IPS-18c (cell line): Measurements from ENCODE around the gene ROBO2.

ENCODE experiments used
- H3K4me3 ChIP-seq: 2 replicates; pipeline ENCODE4 v1.7.0; 2013; ENCODE audit warnings: low read depth, mild to moderate bottlenecking, low read length, moderate library complexity; ENCODE audit not compliant: insufficient read depth
- H3K9me3 ChIP-seq: one replicate; pipeline ENCODE4 v1.6.1; 2013; ENCODE audit warnings: mild to moderate bottlenecking, low read length, moderate library complexity; ENCODE audit not compliant: control insufficient read depth, insufficient read depth

The ROBO2 gene

DNA sequence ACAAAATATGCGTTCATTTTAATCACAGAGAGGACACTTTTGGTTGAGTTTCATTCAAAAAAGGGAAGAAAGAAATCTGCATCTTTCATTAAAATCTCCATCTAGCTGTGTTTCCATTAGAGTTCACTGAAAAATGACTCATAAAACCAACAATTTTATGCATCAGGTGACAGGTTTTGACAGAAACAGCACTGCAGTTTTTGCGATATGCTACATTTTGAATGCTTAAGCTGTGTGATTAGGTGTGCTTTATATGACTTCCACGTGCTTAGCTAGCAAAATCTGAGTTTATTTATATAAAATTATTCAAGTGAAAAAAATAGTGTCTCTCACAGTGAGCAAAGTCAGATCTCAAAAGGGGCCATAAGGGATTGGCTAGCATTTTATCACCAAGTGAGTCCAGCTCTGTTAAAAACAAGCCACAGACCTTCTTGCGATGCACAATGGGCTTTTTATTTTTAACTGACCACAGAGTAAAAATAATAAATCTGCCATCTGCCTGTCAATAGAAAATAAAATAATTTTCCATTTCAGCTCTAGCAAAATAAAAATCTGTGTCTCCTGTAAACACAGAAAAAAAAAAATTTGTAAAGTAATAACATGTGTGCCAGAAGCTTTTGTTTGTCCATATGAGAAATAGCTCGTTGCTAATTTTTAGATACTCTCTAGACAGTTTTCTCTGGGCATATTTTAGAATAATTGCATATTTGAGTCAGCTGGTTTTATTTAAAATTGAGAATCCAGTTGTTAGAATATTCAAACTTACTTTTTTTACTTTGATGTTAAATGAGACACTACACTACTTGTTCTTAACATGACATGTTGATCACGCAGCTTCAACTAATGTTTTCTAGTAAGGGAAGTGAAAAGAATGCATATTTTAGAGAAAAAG, 409.8 kb downstream of the ROBO2 start:
- no peak overlapping the region for H3K4me3 ChIP-seq

DNA sequence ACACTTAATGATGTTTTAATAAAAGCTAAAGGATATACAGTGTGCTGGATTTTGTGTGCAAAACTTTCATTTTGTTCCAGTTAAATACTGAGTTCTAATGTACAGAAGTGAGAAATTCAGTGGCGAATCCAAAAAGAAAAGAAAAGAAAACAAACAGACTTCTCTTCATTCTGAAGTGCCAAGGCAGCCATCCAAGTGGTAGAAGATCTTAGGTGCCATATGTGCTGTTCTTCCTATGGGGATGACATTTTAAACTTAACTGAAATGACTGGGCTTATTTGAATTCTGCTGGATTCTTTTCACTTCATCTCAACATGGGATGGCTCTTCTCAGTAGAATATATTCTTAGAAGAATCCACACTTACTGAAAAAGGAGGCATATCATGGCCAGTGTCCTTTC, 416.5 kb downstream of the ROBO2 start:
- no peaks in the 10 kb centered on the region for H3K9me3 ChIP-seq
- no peak overlapping the region for H3K4me3 ChIP-seq

More for the DNA sequence above, 409.8 kb downstream of the ROBO2 start:
- no peaks in the 10 kb centered on the region for H3K9me3 ChIP-seq

GRCh38 chr3:77456906-77457305, 417.0 kb downstream of the ROBO2 start:
- Histone ChIP-seq H3K4me3 (no peak overlapping the region), H3K9me3 (no peaks in the 10 kb centered on the region)

GRCh38 chr3:77459926-77460325, 420.0 kb downstream of the ROBO2 start:
- Histone ChIP-seq H3K9me3 (no peaks in the 10 kb centered on the region), H3K4me3 (no peak overlapping the region)

DNA sequence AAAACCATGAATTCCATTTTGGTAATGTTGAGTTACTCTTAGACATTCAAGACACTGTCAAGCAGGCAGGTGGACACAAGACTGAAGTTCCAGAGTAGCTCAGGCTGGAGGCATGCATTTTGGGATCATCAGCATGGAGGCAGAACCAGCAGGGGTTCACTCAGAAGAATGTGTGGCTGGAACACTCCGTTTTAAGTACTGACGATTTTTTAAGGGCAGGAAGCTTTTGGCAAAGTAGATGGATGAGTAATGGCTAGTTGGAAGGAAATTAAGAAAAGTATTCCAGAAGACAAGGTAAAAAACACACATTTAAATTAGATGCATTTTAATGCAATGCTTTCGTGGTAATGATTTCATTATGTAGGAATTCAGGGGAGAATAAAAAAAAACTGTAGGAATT, 420.4 kb downstream of the ROBO2 start:
- Histone ChIP-seq H3K9me3 (no peaks in the 10 kb centered on the region), H3K4me3 (no peak overlapping the region)

DNA sequence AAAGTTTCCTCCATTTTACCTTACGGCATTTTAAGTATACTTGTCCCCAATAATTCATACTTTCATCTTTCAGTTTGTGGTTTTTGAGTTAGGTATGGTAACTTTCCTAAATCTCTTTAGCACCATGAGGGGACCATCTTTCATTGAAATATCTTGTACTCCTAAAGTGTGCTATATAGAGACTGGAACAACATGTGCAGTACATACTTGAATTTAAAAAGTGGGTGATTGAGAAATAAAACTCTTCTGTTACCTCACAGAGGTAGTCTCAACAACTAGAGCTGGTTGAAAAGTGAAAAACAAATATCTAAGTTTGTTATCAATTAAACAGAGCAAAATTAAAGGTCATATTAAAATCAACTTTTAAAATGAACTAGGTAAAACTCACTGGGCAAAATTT, 423.1 kb downstream of the ROBO2 start:
- Histone ChIP-seq H3K4me3 (no peak overlapping the region), H3K9me3 (no peaks in the 10 kb centered on the region)

GRCh38 chr3:77464111-77464688, 424.3 kb downstream of the ROBO2 start:
- Histone ChIP-seq H3K4me3 (no peak overlapping the region), H3K9me3 (no peaks in the 10 kb centered on the region)

- Histone ChIP-seq H3K4me3 (no peak overlapping the region), H3K9me3 (no peaks in the 10 kb centered on the region)
Measured at GRCh38 chr3:77466562-77467115, 426.7 kb downstream of the ROBO2 start.

DNA sequence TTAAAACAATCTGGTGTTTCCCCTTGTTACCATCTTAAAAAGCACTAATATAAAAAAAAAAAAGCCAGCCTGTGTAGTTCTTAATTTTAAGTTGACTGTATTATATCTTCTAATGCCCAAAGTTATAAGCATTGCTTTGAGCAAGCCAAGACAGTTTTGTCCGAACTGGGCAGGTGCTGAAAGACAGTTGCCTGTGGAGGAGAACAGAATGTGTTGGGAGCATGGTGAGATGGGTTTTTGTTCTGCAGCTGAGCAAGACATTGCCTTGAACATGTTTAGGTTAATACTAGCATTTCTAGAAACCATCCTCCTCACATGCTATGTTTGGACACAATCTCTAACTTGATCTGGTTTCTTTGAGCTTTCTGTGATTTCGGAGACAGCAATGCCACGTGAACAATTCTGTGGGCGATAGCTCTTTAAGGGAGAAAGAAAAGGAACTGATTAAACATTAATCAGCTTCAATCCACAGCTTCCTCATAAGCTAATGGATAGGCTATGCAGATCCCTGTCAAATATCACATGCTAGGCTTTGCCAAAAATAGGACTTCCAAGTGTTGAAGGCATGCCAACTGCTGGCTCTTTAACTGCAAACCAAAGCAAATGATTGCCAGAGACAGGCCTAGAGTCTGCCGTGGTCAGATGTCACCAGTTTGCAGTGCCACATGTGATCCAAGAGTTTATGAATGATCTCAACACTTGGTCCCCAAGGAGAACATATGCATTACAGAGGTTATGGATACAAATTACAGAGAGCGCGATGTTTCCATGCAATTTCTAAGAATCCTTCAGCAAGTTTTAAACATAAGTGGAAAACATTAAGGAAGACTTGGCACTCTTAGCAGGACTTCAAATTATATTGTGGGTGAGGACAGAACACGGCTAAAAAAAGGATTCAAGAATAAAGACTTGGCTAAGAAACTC, 428.1 kb downstream of the ROBO2 start:
- no peak overlapping the region for H3K4me3 ChIP-seq
- H3K9me3 ChIP-seq, result no peaks in the 10 kb centered on the region

- Histone ChIP-seq H3K9me3 (no peaks in the 10 kb centered on the region), H3K4me3 (no peak overlapping the region)
Measured at GRCh38 chr3:77468626-77469020, 428.7 kb downstream of the ROBO2 start.

DNA sequence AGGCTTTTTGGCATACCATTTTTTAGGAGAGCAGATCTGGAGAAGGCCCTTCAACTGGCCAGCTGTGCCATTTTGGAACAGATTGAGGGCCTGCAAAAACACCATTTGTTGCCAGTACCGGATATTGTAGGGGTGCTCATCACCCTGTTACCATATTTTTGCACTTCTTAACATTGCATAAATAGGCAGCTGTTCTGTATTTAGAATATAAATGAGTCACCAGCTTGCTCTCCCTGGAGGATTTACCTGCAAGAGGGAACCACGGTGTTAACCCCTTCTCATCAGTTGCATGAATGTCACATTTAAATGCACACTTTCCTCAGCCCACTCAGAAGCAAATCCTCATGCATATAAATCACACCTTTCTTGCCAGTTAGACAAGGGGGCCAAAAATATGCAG, 435.6 kb downstream of the ROBO2 start:
- no peak overlapping the region for H3K4me3 ChIP-seq

DNA sequence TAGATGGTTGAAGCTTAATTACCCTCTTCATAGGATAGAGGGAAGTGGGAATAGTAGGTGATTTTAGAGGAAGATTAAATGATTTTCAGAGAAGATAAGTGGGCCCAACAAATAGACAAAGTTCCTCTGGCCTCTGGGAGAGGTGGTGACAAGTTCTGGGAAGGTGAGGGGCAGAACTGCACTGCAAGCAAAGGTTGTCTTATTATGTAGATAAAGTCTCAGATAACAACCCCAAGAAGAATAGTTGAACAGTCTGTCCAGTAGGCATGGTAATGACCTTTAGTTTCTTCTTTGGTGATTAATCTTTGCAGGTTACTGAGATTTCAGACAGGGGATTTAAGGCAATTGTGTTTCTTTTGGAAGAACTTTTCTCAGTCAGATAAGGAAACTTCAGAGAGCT, 439.1 kb downstream of the ROBO2 start:
- Histone ChIP-seq H3K9me3 (no peaks in the 10 kb centered on the region), H3K4me3 (no peak overlapping the region)

More for the DNA sequence above, 435.6 kb downstream of the ROBO2 start:
- H3K9me3 ChIP-seq, result no peaks in the 10 kb centered on the region

- H3K9me3 ChIP-seq, result no peaks in the 10 kb centered on the region
- H3K4me3 ChIP-seq, result no peak overlapping the region
Measured at GRCh38 chr3:77489216-77489615, 449.3 kb downstream of the ROBO2 start.

GRCh38 chr3:77491961-77492360, 452.1 kb downstream of the ROBO2 start:
- H3K4me3 ChIP-seq, result no peak overlapping the region
- no peaks in the 10 kb centered on the region for H3K9me3 ChIP-seq

DNA sequence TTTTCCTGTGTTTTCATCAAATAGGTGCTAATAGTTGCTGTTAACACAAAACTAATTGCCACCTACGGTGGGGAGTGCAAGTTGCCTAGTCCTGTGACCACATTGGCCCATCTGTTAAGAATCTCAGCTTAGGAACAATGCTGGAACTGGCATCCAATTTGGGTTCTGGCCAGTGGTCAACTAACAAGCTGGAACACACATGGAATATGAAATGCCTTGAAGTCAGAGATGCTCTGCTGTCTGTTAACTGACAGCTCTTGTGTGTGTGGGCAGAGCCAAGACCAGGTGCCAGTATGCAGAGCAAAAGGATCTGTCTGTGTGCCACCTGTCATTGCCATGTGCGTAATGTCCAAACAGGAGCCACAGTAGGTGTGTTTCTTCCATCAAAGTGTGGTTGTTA, 460.8 kb downstream of the ROBO2 start:
- H3K9me3 ChIP-seq, result no peaks in the 10 kb centered on the region
- no peak overlapping the region for H3K4me3 ChIP-seq

DNA sequence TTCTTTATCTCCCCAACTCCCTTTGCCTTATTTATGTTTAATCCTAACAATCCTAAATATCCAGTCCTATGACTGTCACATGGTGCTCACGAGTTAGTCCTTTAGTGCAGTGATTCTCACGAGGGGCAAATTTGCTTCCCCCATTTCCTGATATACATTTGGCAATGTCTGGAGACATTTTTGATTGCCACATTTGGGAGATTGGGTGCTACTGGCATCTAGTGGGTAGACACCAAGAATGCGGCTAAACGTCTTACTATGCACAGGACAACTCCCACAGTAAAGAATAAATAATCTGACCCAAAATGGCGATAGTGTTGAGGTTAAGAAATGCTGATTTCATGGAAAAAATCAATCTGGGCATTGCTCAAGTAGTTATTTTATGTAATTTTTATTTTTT, 466.5 kb downstream of the ROBO2 start:
- Histone ChIP-seq H3K4me3 (no peak overlapping the region), H3K9me3 (no peaks in the 10 kb centered on the region)

- Histone ChIP-seq H3K9me3 (no peaks in the 10 kb centered on the region), H3K4me3 (no peak overlapping the region)
Measured at GRCh38 chr3:77513542-77513941, 473.6 kb downstream of the ROBO2 start.
